ENCODE results near the gene NIP7.

Gene NIP7

DNA sequence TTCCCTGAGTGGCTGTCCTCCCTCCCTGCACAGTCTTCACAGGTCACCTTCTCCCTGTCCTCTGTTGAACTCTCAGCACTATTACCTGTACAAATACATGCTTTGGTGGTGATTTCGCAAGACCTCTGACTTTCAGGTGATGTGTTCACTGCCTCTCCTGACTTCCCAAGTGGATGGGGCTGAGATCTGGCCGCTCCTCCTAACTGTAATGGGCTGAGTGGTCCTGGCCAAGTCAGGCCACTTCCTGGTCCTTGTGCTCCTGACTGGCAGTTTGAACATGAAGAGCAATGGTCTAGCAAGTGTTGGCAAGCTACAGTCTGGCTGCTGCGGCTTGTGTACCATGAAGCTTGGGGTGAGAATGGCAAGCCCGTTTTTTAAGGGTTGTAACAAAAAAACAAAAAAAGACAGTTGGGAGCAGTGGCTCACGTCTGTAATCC, 23.7 kb downstream of the NIP7 start:
- no peak overlapping the region for H3K4me3 ChIP-seq (ENCODE audit: low read depth, low read length)
- TF ChIP-seq, protein P1, sequence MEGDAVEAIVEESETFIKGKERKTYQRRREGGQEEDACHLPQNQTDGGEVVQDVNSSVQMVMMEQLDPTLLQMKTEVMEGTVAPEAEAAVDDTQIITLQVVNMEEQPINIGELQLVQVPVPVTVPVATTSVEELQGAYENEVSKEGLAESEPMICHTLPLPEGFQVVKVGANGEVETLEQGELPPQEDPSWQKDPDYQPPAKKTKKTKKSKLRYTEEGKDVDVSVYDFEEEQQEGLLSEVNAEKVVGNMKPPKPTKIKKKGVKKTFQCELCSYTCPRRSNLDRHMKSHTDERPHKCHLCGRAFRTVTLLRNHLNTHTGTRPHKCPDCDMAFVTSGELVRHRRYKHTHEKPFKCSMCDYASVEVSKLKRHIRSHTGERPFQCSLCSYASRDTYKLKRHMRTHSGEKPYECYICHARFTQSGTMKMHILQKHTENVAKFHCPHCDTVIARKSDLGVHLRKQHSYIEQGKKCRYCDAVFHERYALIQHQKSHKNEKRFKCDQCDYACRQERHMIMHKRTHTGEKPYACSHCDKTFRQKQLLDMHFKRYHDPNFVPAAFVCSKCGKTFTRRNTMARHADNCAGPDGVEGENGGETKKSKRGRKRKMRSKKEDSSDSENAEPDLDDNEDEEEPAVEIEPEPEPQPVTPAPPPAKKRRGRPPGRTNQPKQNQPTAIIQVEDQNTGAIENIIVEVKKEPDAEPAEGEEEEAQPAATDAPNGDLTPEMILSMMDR (IDR thresholded peaks at IDR 0.05; ENCODE audit: borderline replicate concordance, insufficient read depth, low read depth, low read length) = no peak

DNA sequence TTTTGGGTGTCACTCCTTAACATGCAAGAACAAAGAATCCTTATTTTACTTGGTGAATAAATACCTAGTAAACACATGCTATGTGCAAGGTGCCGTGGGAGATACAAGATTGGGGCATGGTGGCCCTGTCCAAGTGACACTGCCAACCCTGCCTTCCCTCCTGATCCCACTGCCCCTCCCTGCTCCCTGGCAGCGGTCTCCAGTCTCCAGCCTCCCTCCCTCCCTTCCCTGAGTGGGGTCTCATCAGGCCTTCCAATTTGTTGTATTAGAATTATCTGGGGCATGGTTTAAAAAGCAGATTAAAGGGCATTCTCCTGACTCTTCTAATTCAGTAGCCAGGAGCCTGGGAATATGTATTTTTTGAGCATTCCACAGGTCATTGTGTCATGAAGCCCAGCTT, 24.5 kb downstream of the NIP7 start:
- no peak overlapping the region for H3K4me3 ChIP-seq (ENCODE audit: low read depth, low read length)
- TF ChIP-seq, protein P1 (IDR thresholded peaks at IDR 0.05; ENCODE audit: borderline replicate concordance, insufficient read depth, low read depth, low read length) = no peak

DNA sequence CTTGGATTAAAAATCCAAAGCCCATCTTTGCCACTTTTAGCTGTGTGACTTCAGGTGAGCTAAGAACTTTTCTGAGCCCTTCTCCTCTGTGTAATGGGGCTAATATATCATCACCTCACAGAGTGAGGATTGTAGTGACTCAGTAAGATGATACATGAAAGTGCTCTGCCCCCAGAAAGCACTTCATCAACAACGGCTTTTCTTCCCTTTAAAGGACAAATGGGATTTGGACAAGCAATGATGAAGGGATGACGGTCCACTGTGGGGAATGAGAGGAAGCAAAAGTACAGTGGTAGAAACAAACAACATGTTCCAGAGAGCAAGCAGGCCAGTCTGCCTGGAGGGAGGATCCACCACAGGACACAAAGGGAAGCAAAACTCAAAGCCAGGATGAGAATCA, 26.3 kb downstream of the NIP7 start:
- TF ChIP-seq, protein P1 (IDR thresholded peaks at IDR 0.05; ENCODE audit: borderline replicate concordance, insufficient read depth, low read depth, low read length) = no peak
- H3K4me3 ChIP-seq (ENCODE audit: low read depth, low read length) = no peak overlapping the region

DNA sequence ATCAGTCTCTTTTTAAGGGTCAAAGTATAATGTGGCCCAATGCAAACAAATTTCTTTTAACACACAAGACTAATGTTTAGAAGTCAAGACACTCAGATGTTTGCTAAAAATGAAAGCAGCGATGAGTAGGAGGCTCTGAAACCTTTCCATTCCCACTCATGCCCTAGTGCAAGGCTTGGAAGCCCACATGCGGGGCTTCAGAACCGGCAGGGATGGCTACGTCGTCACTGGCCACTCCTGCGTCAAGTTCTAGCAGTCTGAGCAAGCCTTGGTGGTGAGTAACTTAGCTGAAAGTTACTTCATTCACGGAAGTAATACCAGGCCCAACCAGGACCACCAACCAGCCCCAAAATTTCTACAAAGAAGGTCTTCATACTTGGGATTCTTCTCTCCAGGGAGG, 26.9 kb downstream of the NIP7 start:
- H3K4me3 ChIP-seq (ENCODE audit: low read depth, low read length) = no peak overlapping the region
- TF ChIP-seq, protein P1 (IDR thresholded peaks at IDR 0.05; ENCODE audit: borderline replicate concordance, insufficient read depth, low read depth, low read length) = no peak

DNA sequence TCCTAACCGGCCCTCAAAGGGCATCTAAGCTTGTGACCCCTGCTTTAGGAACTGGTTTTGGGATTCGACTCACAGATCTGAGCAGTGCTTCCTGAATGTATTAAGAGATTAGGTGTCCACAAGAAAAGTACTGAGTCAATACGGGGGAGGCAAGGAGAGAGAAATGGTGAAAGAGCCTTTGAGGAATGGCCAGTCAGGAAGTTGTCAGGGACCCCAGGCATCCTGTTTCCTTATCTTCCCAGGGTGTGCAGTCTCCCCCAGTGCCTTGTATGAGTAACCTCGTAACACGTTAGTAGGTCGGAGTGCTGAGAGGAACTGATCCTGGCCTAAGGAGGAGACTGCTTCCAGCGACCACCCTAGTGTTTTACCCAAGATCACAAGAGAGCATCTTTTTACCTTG, 28.4 kb downstream of the NIP7 start:
- H3K4me3 ChIP-seq (ENCODE audit: low read depth, low read length) = no peak overlapping the region
- TF ChIP-seq, protein P1 (IDR thresholded peaks at IDR 0.05; ENCODE audit: borderline replicate concordance, insufficient read depth, low read depth, low read length) = no peak

DNA sequence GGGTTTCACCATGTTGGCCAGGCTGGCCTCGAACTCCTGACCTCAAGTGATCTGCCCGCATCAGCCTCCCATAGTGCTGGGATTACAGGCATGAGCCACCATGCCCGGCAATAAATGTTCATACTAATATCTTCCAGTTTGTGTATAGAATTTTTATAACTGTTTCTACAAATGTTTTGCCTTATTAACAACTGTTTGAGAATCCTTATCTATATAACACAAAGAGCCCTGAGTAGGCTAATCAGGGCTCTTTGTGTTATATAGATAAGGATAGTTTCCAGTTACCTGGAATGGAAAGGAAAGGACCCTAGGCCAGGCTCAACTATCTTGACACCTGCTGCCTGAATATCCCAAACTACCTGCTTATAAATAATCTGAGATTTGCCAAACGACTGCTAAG, 29.3 kb downstream of the NIP7 start:
- TF ChIP-seq, protein P1 (IDR thresholded peaks at IDR 0.05; ENCODE audit: borderline replicate concordance, insufficient read depth, low read depth, low read length) = no peak
- no peak overlapping the region for H3K4me3 ChIP-seq (ENCODE audit: low read depth, low read length)

DNA sequence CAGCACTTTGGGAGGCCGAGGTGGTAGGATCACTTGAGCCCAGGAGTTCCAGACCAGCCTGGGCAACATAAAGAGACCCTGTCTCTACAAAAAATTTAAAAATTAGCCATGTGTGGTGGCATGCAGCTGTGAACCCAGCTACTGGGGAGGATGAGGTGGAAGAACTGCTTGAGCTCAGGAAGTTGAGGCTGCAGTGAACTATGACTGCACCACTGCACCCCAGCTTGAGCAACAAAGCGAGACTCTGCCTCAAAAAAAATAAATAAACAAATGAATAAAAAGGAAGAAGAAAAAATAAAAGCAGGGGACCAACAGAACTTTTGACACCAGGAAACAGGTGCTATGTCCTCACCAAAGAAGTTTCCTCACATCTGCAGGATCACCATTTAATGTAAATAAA, 32.0 kb downstream of the NIP7 start:
- TF ChIP-seq, protein P1 (IDR thresholded peaks at IDR 0.05; ENCODE audit: borderline replicate concordance, insufficient read depth, low read depth, low read length) = no peak
- no peak overlapping the region for H3K4me3 ChIP-seq (ENCODE audit: low read depth, low read length)
